Measurements from ENCODE around the gene CDH13.

DNA sequence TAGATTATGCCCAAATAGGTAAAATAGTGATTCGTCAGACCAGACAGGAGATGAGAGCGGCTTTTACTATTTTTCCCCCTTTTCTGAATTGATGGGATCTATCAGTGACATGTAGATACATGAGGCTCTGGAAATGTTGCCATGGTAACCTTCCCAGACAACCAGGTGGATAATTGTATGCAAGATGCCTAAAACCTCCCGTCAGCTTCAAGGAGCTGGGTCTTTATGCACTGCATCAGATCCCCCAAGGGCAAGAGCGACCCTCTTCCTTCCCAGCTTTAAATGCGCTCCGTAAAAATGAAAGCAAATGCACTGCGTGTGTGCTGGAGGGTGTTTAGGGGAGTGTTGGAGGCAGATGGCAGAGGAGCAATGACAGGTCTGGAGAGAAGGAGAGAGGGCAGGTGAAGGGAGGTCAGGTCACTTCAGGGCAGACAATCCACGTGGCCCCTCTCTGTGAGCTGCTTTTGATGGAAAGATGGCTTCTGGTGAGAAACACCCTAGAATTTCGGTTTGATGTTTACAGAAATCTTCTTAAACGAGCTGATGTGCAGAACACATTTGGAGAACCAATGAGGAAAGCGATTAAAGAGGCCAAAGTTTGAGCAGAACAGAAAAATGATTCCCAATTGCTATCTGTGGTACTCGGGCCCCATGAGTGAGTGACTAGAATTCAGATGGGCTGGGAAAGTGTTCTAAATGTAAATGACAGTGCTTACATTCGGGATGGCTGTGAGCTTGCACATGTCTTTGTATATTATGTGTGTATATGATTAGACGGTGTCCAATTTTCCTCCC lies 719.3 kb downstream of the CDH13 start:
- TF ChIP-seq, protein P1, sequence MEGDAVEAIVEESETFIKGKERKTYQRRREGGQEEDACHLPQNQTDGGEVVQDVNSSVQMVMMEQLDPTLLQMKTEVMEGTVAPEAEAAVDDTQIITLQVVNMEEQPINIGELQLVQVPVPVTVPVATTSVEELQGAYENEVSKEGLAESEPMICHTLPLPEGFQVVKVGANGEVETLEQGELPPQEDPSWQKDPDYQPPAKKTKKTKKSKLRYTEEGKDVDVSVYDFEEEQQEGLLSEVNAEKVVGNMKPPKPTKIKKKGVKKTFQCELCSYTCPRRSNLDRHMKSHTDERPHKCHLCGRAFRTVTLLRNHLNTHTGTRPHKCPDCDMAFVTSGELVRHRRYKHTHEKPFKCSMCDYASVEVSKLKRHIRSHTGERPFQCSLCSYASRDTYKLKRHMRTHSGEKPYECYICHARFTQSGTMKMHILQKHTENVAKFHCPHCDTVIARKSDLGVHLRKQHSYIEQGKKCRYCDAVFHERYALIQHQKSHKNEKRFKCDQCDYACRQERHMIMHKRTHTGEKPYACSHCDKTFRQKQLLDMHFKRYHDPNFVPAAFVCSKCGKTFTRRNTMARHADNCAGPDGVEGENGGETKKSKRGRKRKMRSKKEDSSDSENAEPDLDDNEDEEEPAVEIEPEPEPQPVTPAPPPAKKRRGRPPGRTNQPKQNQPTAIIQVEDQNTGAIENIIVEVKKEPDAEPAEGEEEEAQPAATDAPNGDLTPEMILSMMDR (IDR thresholded peaks at IDR 0.05; ENCODE audit: low read depth, low read length, poor library complexity, severe bottlenecking): no peak
- no peak for TF ChIP-seq EZH2phosphoT487 (IDR thresholded peaks at IDR 0.05; ENCODE audit: borderline replicate concordance, low read length)

Measured in DOHH2 (cell line).